NCI-H187 (cell line): ENCODE measurements around the gene JDP2.

ENCODE experiments used
- DNase-seq, 2 experiments: peaks; one replicate each; lab custom pipeline; 2025; lab: John Stamatoyannopoulos, UW

Gene JDP2

DNA sequence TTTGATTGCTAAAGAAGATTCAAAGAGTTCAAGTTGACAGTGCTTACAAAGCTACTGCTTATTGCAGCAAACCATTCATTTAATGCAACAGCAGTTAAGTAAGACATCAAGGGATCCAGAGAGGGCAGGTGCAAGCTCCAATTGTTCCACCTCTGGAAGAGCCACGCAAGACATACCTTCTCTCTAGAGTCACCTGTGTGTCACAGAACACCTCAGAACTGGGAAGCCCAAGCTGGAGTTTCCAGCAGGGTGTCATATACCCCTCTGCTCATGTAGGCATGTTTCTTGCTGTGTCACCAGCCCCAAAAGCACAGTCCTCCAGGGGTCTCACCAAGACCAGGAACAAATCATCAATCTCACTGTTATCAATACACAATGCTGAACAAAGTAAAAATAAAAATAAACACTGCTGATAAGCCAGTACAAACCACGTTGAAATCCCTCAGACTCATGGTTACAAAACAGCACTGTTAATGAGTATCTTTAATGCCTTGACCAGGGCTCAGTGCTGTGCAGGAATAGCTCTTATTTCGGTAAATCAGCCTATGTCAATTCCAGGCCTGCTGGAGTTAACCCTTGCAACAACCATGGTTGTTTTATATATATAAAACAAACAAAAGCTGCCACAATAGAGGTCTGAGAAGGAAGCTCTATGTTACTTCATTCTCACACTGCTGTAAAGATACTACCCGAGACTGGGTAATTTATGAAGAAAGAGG is 57.0 kb downstream of the JDP2 start:
- DNase-seq, result no peak

DNA sequence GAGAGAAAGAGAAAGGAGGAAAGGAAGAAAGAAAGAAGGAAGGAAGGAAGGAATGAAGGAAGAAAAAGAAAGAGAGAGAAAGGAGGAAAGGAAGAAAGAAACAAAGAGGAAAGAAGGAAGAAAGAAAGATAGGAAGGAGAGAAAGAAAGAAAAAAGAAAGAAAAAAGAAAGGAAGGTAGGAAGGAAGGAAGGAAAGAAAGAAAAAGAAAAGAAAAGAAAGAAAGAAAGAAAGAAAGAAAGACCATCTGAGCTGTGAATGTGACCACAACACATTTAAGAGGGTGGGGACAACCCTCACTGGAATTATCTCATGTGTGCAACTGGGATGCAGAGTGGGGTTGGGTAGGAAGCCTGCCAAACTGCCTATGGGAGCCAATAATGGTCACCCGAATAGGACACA is 58.5 kb downstream of the JDP2 start:
- DNase-seq, result no peak

DNA sequence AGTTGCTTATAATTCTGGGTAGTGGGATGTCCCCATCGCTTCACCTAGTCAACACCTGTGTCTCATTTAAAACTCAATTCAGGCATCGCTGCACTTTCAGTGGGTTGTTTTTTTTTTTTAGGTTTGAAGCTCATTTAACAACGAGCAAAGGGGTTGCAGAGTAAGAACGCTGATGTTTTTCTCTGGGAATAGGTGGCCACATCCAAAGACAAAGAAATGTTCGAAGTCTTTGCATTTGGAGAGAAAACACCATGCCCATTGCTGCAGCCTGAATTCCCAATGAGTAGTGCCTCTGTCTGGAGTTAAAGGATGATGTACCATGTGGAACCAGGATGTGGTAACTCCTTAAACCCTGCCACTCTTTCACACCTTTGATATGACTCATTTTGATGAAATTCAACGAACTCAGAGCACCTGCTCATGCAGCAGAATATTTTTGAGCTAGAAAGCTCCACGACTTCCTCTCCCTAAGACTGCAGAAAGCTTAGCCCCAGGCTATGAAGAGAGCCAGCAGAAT is 59.4 kb downstream of the JDP2 start:
- no peak for DNase-seq

DNA sequence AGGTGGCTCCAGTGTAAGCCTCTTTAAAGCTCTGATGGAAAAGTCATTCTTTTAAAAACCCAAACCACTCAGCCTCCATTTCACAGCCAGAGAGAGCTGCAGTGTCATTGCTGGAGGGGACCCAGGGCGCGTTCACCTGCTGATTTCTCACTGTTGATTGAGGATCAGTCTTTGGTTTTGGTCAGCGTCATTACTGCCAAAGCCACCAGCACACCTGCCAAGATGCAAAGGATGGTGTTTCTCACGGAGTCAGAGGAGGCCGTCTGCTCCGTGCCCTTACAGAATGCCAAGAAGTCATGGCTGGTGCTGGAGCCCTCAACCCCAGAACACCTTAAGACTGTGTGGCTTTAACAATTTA is 61.6 kb downstream of the JDP2 start:
- DNase-seq, result no peak

DNA sequence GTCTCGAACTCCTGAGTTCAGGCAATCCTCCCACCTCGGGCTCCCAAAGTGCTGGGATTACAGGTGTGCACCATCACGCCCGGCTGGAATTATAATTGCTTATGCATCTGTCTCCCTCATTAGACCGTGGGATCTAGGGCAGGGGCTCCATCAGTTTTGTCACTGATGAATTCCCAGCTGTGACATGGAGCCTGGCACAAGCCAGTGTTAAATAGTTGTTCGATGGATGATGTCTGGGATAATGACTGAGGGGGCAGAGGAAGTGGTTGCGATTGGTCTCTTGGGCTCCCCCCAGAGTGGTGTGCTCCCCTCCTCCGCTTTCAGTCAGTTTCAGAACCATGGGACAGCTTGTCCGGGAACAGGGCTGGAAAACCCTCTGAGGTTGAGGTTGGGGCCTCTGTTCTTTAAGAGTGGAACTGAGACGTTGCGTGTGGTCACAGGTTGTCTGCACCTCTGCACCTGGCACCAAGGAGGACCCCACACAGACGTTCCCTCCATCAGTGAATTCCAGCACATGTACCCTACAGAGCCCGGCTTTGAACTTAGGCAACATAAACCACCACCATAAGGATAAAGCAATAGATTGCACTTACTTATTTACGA is 63.7 kb downstream of the JDP2 start:
- no peak for DNase-seq

DNA sequence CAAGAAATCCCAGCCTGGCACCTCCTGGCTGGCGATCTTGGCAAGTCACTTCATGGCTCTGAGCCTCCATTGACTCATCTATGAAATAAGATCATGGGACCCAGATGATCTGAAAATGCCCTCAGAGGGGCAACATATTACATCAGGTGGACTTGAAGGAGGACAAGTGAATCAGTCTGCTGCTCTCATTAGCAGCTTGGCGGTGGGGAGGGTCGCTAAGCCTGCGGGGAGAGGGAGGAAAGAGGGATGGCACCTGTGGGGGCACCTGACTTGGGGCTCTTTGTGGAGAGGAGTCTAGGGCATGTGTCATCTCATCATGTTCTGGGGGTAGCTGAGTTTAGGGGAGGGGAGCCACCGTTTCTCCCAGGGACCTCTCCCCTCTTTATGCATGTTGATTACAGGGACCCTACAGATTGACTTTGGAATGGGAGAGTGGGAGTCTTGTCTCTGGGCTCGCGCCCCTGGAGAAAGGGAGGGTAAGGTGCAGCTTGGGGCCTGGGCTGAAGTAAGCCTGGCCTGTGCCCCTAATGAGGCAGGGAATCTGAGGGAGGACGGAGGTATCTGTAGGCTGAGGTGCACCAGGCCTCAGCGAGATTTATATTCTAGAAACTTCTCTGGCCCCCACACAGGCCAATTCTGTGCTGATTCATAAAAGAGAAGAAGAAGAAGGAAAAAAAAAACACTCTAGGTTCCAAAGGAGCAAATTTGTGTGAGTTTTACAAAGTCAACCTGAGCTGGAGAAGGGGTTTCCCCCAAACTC is 65.2 kb downstream of the JDP2 start:
- no peak for DNase-seq

DNA sequence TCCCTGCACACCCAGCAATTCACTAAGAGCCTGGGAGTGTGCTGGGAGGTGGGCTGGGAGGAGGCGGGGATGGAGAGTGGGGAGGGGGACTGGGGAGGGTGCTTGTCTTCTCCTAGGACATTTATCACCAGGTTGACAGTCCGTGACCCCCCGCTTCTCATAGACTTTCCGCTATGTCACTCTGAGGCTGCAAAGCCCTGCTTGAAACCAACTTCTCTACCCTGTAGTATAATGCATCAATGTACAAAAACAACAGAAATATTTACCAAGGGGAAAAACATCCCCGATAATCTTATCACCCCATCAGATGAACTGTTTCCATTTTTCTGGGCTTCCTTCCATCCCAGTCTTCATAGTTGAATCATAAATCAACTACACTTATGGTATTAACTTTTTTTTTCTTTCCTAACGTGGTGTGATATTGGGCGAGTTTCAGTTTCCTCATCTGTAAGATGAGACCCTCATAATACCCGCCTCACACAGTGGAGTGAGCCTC is 65.8 kb downstream of the JDP2 start:
- no peak for DNase-seq

DNA sequence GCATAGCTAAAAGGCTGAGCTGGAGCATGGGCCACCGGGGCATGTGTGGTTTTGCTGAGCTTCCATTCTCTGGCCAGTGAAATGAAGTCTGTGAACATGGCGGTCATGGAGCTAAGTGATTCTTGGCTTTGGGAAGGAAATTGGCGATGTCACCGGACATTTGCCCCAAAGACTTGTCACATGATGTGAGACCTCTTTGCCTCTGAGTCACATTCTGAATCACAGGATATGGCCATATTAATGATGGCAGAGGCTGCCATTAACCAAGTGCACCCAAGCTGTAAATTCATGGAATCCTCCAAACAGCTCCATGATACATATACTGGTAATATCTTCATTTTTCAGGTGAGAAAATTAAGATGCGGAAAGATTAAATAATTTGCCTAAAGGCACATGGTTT is 67.1 kb downstream of the JDP2 start:
- no peak for DNase-seq

DNA sequence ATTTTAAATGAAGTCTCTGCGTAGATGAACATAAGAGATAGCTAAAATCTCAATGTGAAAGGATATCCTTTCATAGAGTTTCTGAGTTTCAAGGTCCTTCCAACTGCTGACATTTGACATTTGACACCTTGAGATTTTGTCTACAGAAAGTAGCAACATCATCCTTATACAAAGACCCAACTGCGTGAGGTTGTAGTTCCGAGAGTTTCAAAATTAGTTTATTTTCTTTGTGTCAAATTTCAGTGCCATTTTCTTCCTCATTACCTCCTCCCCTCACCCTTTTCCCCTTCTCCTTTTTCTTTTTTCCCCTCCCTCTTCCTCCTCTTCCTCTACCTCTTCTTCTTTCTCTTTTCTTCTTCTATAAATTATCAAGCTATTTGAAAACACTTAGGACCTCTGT is 67.6 kb downstream of the JDP2 start:
- DNase-seq, result no peak

DNA sequence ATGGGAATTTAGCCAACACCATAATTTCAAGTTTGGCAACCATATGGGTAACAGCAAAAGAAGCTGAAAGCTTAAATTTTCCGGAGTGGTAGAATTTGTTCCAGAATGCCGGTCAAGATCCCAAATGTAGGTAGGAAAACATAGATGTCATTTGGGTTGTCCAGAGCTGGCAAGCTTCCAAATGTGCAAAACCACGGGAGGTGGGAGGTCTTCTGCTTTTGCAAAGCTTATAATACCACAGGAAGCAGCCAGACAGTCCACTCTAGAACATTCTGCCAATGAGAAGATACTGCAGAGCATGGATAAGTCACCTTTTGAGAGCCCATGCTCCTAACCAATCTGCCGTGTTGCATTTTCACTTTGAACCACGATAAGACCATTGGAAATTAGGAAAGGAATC is 68.1 kb downstream of the JDP2 start:
- DNase-seq, result no peak

DNA sequence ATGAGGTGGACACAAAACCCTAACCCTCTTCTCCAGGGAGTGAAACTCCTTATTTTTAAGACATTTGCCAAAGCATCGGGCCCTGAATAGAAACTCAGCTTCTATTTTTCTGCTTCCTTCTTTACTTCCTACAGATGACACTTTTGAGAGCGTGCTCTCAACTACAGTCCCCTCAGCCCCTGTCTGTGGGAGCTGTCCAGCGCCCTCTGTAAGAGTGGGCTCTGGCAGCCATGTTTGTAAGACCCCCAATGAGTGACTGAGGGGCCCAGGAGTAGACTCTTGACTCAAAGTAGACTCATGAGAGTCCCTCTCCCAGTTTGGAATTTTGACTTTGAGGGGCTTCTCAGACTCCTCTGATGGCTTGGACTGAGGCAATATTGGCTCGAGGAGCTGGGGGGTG is 68.9 kb downstream of the JDP2 start:
- DNase-seq, result no peak

DNA sequence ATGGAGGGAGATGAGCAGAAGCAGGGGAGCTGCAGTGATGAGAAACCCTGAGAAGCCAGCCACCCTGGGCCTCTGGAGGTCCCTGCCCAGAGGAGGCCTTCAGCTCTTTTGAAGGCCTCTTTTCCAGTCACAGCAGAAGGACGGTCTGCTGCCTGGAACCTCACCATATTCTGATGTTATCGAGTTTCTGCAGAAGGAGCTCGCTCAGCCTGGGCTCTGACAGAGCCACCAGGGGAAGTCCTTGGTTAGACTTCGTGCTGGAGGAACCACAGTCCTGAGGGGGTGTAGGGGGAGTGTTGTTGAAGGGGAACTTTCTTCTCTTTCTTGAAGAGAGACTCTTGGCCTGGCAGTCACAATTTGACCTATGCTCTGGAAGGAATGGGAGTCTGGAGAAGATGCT is 69.4 kb downstream of the JDP2 start:
- no peak for DNase-seq

DNA sequence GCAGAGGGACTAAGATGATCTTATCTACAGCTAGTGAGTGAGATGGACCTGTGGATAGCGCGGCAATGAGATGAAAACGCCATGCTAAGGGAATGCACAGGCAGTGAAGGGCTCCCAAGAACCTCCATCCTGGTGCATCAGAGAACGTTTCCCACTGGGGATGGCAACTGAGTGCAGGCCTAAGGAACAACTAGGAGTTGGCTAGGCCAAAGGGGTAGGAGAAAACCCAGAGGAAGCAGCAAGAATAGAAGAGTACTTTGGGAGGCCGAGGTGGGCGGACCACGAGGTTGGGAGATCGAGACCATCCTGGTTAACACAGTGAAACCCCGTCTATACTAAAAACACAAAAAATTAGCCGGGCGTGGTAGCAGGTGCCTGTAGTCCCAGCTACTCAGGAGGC is 69.9 kb downstream of the JDP2 start:
- DNase-seq, result no peak

DNA sequence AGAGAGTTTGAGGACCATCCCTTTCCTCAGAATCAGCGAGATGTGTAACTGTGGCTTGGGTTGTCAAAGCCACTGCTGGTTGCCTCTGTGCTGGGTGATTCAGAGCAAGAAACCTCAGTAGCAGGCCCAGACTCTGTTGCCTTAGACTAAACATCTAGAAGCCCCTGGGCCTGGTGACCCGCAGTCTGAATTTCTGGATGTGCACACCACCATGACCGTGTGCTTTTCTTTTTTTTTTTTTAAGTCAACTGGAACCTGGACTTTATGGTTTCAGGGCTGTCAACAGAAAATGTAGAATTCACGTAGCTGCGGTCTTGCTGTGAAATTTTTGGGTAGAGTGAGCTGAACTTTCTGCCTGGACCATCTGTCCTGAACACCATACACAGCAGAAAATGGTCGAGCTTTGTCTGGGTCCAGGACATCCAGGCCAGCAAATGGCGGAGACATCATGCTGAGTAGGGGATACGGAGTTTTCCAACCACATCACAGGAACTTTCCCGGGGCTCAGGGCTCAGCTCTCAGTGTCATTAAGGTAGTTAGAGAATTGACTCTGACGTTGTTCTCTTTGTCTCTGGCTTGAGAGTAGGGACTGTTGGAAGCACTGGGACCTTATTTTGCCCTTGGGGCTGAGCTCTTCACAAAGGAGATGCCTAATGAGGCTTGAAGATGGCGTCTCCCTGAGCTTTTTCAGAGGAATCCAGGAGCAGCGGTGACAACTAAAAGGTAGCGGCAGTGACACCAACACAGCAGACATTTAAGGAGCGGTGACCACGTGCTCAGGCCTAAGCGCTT is 71.5 kb downstream of the JDP2 start:
- no peak for DNase-seq

DNA sequence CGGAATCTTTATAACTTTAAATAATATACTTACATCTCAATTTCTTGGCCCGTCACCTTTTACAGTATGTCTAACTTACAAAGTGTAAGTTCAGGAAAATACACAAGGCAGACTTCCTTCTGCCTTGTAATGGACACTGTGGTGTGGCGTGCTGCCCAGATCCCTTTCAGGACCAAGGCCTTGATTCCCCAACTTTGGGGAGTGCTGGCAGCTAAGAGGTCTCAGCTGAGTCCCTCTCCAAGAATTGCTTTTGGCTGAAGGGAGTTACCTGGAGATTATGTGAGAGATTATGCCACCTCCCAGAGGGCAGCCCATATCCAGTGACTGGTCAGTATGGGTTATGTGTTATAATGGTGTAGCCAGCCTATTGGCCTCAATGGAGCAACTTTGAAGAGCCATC is 73.3 kb downstream of the JDP2 start:
- no peak for DNase-seq

DNA sequence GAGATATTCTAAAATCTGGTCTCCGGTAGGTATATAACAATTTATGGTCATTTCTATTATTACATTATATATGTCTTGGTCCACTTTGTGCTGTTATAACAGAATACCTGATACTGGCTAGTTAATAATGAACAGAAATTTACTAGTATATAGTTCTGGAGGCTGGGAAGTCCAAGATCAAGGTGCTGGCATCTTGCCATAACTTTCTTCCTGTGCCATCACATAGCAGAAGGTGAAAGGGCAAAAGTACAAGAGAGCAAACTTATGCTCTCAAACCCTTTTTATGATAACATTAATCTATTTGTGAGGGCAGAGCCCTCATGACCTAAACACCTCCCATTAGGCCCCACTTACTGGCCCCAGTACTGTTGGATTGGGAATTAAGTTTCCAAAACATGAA is 76.6 kb downstream of the JDP2 start:
- DNase-seq, result no peak

DNA sequence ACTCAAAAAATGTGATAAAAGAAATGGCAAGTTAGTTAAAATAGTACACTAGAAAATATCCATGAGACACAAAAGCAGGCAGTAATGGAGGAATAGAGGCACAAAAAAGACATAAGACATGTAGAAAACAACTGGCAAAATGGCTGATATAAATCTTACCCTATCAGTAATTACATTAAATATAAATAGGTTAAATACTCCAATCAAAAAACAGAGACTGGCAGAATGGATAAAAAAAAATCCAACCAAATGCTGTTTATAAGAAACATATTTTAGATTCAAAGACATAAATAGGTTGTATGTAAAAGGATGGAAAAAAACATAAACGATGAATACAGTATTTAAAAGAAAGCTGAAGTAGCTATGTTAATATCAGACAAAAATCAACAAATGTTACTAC is 79.1 kb downstream of the JDP2 start:
- DNase-seq, result no peak

DNA sequence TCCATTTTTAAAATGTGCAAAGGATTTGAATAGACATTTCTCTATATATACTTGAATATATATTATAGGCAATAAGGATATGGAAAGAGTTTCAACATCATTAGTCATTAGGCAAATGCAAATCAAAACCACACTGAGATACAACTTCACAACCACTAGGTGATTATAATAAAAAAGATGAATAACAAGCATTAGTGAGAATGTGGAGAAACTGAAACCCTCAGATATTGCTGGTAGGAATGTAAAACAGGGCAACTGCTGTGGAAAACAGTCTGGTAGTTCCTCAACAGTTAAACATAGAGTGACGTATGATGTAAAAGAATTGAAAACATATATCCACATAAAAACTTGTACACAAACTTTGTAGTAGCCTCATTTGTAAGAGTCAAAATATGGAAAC is 82.7 kb downstream of the JDP2 start:
- DNase-seq, result no peak

DNA sequence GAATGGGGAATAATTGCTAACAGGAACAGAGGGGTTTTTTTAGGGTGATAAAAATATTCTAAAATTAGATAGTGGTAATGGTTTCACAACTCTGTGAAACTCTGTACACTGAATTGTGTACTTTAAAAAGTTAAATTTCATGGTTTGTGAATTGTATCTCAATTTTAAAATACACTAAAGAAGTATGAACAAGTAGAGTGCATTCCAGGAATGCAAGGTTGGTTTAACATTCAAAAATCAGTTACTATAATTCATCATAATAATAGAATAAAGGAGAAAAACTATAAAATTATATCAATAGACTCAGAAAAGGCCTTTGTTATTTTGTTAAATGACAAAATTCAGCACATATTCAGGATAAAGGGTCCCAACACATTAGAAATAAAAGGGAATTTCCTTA is 83.4 kb downstream of the JDP2 start:
- no peak for DNase-seq

DNA sequence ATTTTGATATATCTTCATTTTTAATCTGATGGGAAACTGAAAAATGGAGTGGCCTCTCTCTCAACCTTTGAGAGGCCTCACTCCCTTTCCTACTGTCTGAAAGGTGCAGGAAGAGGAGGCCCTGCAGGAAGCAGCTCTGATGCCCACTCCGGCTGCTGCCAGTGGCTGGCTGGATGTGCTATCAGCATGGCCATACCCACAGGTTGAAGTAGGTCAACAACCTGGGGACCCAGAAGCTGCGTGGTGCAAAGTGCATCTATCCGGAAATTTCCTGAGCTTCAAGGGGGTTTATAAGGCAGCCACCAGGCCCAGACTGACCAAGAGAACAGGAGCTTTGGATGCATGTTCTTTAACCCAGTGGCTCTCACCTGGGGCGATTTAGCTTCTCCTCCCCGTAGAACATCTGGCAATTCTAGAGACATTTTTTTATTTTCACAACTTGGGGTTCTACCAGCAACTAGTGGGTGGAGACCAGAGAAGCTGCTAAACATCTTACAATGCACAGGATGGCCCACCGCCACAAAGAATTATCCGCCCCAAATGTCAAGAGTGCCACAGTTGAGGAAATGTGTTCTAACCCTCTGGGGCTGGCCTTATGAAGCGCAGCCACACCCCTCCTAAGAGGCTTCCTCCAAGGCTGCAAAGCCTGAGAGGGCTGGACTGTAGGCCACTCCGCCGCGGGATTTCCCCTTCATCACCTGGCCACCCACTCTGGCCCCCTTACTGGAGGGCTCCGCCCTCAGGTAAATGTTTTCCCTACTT is 86.3 kb downstream of the JDP2 start:
- no peak for DNase-seq
